ENCODE results near the gene IFI27L1. TPM values are rescaled to one million over a fixed set of nuclear protein-coding genes. Genes with fewer than 3 reads are reported as not detected.

Gene IFI27L1, protein sequence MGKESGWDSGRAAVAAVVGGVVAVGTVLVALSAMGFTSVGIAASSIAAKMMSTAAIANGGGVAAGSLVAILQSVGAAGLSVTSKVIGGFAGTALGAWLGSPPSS
- total RNA-seq (2021; ENCODE audit: unreplicated experiment): 26.0 TPM
- polyA plus RNA-seq (2012): 22.5 and 28.7 TPM in 2 replicates
- Bru-seq, nascent RNA: percentile 54 among the genes with signal in this experiment
- BruChase-seq, experiment 1, labeled RNA remaining after a 6-hour chase: percentile 61 among the genes with signal in this experiment
- BruChase-seq, experiment 2, labeled RNA remaining after a 2-hour chase: percentile 67 among the genes with signal in this experiment
- long read RNA-seq, partial matches to known transcripts: 2 of 15 reads
- long read RNA-seq, other reads (novel, unspliced or antisense): 11 of 15 reads

DNA sequence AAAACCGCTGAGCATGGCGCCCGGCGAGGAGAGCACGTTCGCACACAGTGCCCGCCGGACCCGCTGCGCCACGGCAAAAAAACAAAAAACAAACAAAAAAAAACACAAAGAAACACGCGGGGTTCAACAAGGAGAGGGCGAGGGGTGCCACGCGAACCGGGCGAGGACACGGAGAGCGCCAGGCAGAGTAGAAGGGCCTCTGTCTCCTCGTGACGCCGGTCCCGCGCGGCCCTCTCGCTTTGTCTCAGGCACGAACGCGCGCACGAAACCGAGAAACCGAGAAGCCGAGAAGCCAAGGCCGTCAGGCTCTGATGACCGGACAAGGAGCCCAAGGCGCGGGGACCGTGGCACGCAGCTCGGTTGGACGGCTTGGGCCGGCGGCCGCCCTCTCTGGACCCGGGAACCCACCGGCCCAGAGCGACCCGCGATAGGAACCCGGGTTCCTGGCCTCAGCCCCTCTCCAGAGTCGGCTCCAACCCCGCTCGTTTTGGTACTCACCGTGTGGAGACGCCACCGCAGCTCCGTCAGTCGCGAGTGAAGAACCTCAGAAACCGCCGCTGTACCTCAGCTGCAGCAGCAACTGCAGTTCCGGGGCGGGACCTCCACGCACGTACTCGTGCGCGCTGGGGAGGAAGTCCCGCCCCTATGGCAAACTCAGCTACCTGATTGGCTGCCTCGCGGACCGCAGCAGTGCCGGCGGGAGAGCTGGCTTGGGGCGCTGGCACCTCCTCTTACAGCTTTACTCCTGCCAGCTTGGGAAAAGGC lies at the start of gene IFI27L1, which contains the start of gene DDX24:
Gene IFI27L1, plus strand, starts transcription at position 690 of the 765 bp plus-strand sequence. CDS start 15,628 bp downstream, outside the sequence.
Gene DDX24, minus strand, starts transcription at position 582 of the 765 bp plus-strand sequence. CDS start 1,460 bp downstream, outside the sequence.
- Histone ChIP-seq H3K27ac (ENCODE audit: low read depth, low read length) (peak within 1 kb of the TSS; percentile 80), H3K4me1 (ENCODE audit: control insufficient read depth in 1 of 2, insufficient read depth in 2 of 2, low read length in 2 of 2) (peaks cover 9 to 16% of the 10 kb centered on the region in 2 experiments; a peak in 3 of 4 replicates), H4K20me1 (ENCODE audit: insufficient read depth) (peaks cover 5% of the 10 kb centered on the region; the same call in 1 of the 2 replicates), H3K4me3 (replicated peaks in 1 of 2; ENCODE audit: low read depth in 1 of 2, low read length in 2 of 2) (peak within 1 kb of the TSS; percentile 82 to 84), H2AFZ (ENCODE audit: low read depth, low read length, poor library complexity, severe bottlenecking) (no peak within 1 kb of the TSS), H3K36me3 (ENCODE audit: control insufficient read depth in 1 of 2, insufficient read depth in 2 of 2, low read length in 2 of 2) (peaks cover 14 to 31% of the 10 kb centered on the region in 2 experiments), H3K79me2 (ENCODE audit: insufficient read depth, low read length) (peaks cover 56% of the 10 kb centered on the region), H3K9me3 (ENCODE audit: control insufficient read depth in 1 of 2, insufficient read depth in 1 of 2, low read depth in 1 of 2, low read length in 2 of 2) (no peaks in the 10 kb centered on the region), H3K27me3 (ENCODE audit: insufficient read depth, low read length) (no peaks in the 10 kb centered on the region), H3K4me2 (ENCODE audit: low read length) (peak within 1 kb of the TSS; percentile 83), H3K9me2 (ENCODE audit: insufficient read depth) (no peaks in the 10 kb centered on the region), H3K9ac (ENCODE audit: low read length) (peak within 1 kb of the TSS; percentile 94)
- BruUV-seq (replicated peaks): no TSS peak
- DNase-seq (ENCODE audit: low read depth, low spot score): peak; percentile 78
- TF ChIP-seq SIN3A (IDR thresholded peaks at IDR 0.05; ENCODE audit: low read depth) (peak; percentile 82; the same call in 1 of the 2 replicates), POLR2A (IDR thresholded peaks at IDR 0.05; ENCODE audit: borderline replicate concordance, extremely low read depth, insufficient read depth, insufficient read length) (peak; percentile 65), POLR2AphosphoS5 (IDR thresholded peaks at IDR 0.05; ENCODE audit: low read depth, low read length) (peak; percentile 91), TCF7L2 (IDR thresholded peaks at IDR 0.05; ENCODE audit: borderline replicate concordance, extremely low read depth, insufficient read depth, insufficient read length) (peak; percentile 44), CEBPB (IDR thresholded peaks at IDR 0.05; ENCODE audit: low read depth) (no peak), CBX3 (IDR thresholded peaks at IDR 0.05; ENCODE audit: low read depth) (no peak; the same call in 1 of the 2 replicates), SP1 (IDR thresholded peaks at IDR 0.05; ENCODE audit: low read depth) (peak; percentile 87), ZFX (IDR thresholded peaks at IDR 0.05) (peak; percentile 78), EZH2phosphoT487 (IDR thresholded peaks at IDR 0.05; ENCODE audit: borderline replicate concordance) (no peak)
- TF ChIP-seq, protein P1, sequence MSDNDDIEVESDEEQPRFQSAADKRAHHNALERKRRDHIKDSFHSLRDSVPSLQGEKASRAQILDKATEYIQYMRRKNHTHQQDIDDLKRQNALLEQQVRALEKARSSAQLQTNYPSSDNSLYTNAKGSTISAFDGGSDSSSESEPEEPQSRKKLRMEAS (IDR thresholded peaks at IDR 0.05): peak; percentile 77
- intact Hi-C loops (cut with micrococcal nuclease): no loop called here
- ChIA-PET RAD21 (ENCODE audit: low non-redundant PET in 1 of 2, low total read pairs in 2 of 2, uncharacterized antibody in 2 of 2, unreplicated experiment in 2 of 2) (no interaction called here), CTCF (interaction anchor here (0.7 kb wide), 1 partner anchor 56 kb away, joined by 4 read pairs; no protein-coding TSS in a partner anchor), POLR2A (interaction anchor here (0.7 to 1.3 kb wide), 3 partner anchors 11 to 51 kb away, joined by 3 to 6 read pairs (median 3); no protein-coding TSS in a partner anchor)
- ATAC-seq: peak; percentile 99

Measured in HCT116 (cell line).